T-cell (primary cell): ENCODE measurements around the gene PPIL3. TPM values are rescaled to one million over a fixed set of nuclear protein-coding genes. Genes with fewer than 3 reads are reported as not detected.
A peak's percentile ranks its signal among the peaks of the same experiment; 100 is the strongest.

ENCODE experiments used
- ATAC-seq, 4 experiments: fragments of 200-7000 bp in 3 of 4; fragments of 150-1000 bp in 1 of 4; cut with Tn5 transposase; replicated peaks in 1 of 4; 1 replicate in 3 of 4; 2 replicates in 1 of 4; pipeline ENCODE4 v1.10.0; 2021; ENCODE audit warnings: moderate library complexity in 3 of 4, mild to moderate bottlenecking in 2 of 4, moderate number of reproducible peaks in 1 of 4
- CTCF ChIA-PET, 2 donors: fragments of 300-600 bp; sonication (Branson Sonifier 250); formaldehyde crosslinking; loops; one replicate each; lab custom pipeline; 2022; ENCODE audit warnings: antibody characterized with exemption in 2 of 2; lab: Charles Lee
- POLR2A ChIA-PET, 2 donors: fragments of 300-600 bp; sonication (Branson Sonifier 250); formaldehyde crosslinking; loops; one replicate each; lab custom pipeline; 2022; ENCODE audit warnings: antibody characterized with exemption in 2 of 2; lab: Charles Lee
- DNase-seq, 35 experiments: peaks; one replicate each; pipeline versions ENCODE4 v3.0.0 to v3.0.0-alpha.2; 2013 to 2023
- H3K27ac ChIP-seq: one replicate; pipeline ENCODE4 v1.5.1; 2013; ENCODE audit warnings: low read length
- H3K27me3 ChIP-seq, 2 experiments: replicated peaks in 1 of 2; 1 replicate in 1 of 2; 2 replicates in 1 of 2; pipeline versions ENCODE4 v1.6.1 to v1.7.0; 2013; ENCODE audit warnings: low read length in 1 of 2, mixed read lengths in 1 of 2; ENCODE audit not compliant: control insufficient read depth in 2 of 2, insufficient read depth in 2 of 2; ENCODE audit errors: extremely low read depth in 1 of 2
- H3K36me3 ChIP-seq, 2 donors: 1 replicate in 1 of 2; 2 replicates in 1 of 2; pipeline versions ENCODE4 v1.6.1 to v1.7.0; 2013; ENCODE audit warnings: low read length in 1 of 2; ENCODE audit not compliant: control insufficient read depth in 2 of 2, insufficient read depth in 1 of 2; ENCODE audit errors: extremely low read depth in 1 of 2
- H3K4me1 ChIP-seq, 2 experiments: 1 replicate in 1 of 2; 2 replicates in 1 of 2; pipeline versions ENCODE4 v1.6.1 to v1.7.0; 2013; ENCODE audit warnings: low read length in 2 of 2, mixed read lengths in 1 of 2; ENCODE audit not compliant: insufficient read depth in 2 of 2, control insufficient read depth in 1 of 2; ENCODE audit errors: extremely low read depth in 1 of 2
- H3K4me3 ChIP-seq, 2 donors: 1 replicate in 1 of 2; 2 replicates in 1 of 2; pipeline versions ENCODE4 v1.5.1 to v1.7.0; 2013; ENCODE audit warnings: mild to moderate bottlenecking in 2 of 2, low read length in 1 of 2, moderate library complexity in 1 of 2; ENCODE audit not compliant: control insufficient read depth in 1 of 2; ENCODE audit errors: extremely low read depth in 1 of 2
- H3K9me3 ChIP-seq: 2 replicates; pipeline ENCODE4 v1.7.0; 2013
- H3K27ac Mint-ChIP-seq, 2 donors: one replicate each; pipeline ENCODE4 v1.8.0; 2020 to 2021; ENCODE audit warnings: mild to moderate bottlenecking in 2 of 2, mixed read lengths in 2 of 2
- H3K27me3 Mint-ChIP-seq, 2 donors: one replicate each; pipeline ENCODE4 v1.8.0; 2021 to 2022; ENCODE audit warnings: mixed read lengths in 2 of 2
- H3K36me3 Mint-ChIP-seq: one replicate; pipeline ENCODE4 v1.8.0; 2021; ENCODE audit warnings: mixed read lengths
- H3K4me1 Mint-ChIP-seq, 3 donors: one replicate each; pipeline ENCODE4 v1.8.0; 2020 to 2022; ENCODE audit warnings: mixed read lengths in 3 of 3, mild to moderate bottlenecking in 1 of 3
- H3K4me3 Mint-ChIP-seq, 3 donors: one replicate each; pipeline ENCODE4 v1.8.0; 2020 to 2022; ENCODE audit warnings: mild to moderate bottlenecking in 3 of 3, mixed read lengths in 3 of 3, moderate library complexity in 3 of 3
- H3K9me3 Mint-ChIP-seq, 3 donors: one replicate each; pipeline ENCODE4 v1.8.0; 2020 to 2022; ENCODE audit warnings: mixed read lengths in 3 of 3
- WGBS: methylation state at CpG from one replicate; pipeline ENCODE4 v1.1.5; 2013; ENCODE audit warnings: missing lambda C conversion rate; ENCODE audit not compliant: insufficient coverage; 5-methylcytosine and 5-hydroxymethylcytosine counted together
- total RNA-seq, 35 experiments: library from RNA in 6 of 35; stranded (reverse) in 6 of 35; fragments of 120-200 nt in 1 of 35; gene quantifications; one replicate each; pipeline versions ENCODE4 v1.2.1 to v1.2.4 and lab custom pipeline; 2013 to 2026

The PPIL3 gene
- total RNA-seq, 5 donors from 2014 or later (not counting 1 experiment from before 2014, with no cell fraction given) = 28.0 to 44.2 (median 30.6) TPM

GRCh38 chr2:200878289-200878880 lies 10.5 kb downstream of the PPIL3 start:
- WGBS = no CpG with 5 or more reads among the region's 2 CpGs

DNA sequence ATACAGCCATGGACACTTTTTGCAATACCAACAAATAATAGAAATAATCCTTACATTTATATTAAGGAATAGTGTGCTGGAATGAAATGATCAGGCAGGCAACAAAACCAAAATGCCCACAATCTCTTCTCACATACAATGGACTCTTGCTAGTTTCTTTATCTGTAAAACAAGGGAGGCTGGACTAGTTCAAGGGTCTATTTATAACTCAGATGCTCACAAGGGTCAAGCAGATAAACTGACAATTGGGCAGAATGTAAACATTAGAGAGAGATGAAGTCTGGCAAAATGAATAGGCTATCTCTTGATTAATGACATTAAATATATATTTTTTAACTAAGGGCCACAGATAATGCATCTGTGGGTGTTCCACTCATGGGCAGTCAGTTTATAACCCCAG lies 11.4 kb downstream of the PPIL3 start:
- DNase-seq (no peak), ATAC-seq (no peak)
- Histone ChIP-seq H3K9me3 (no peaks in the 10 kb centered on the region), H3K27me3 (no peaks in the 10 kb centered on the region), H3K4me3 (no peak overlapping the region), H3K4me1 (no peaks in the 10 kb centered on the region), H3K36me3 (peaks cover 0 to 75% of the 10 kb centered on the region in 2 donors), H3K27ac (no peak overlapping the region)
- no peak overlapping the region for H3K27ac Mint-ChIP-seq
- no peak overlapping the region for H3K4me3 Mint-ChIP-seq
- H3K36me3 Mint-ChIP-seq = peaks cover 46% of the 10 kb centered on the region
- ChIA-PET CTCF (interaction anchor here in 1 of 2 donors (0.7 kb wide), 2 partner anchors 294 to 977 kb away, joined by 4 read pairs; no protein-coding TSS in a partner anchor), POLR2A (interaction anchor here in 1 of 2 donors (0.7 kb wide), 1 partner anchor 26 kb away, joined by 5 read pairs; no protein-coding TSS in a partner anchor)
- no peaks in the 10 kb centered on the region for H3K9me3 Mint-ChIP-seq
- H3K27me3 Mint-ChIP-seq = no peaks in the 10 kb centered on the region
- H3K4me1 Mint-ChIP-seq = peaks cover 0 to 8% (median 3%) of the 10 kb centered on the region in 3 donors

More at GRCh38 chr2:200878289-200878880, 10.5 kb downstream of the PPIL3 start:
- Mint-ChIP-seq H3K27ac (no peak overlapping the region), H3K4me1 (peaks cover 0 to 8% (median 5%) of the 10 kb centered on the region in 3 donors), H3K27me3 (no peaks in the 10 kb centered on the region), H3K36me3 (peaks cover 48% of the 10 kb centered on the region), H3K9me3 (no peaks in the 10 kb centered on the region), H3K4me3 (no peak overlapping the region)
- Histone ChIP-seq H3K9me3 (no peaks in the 10 kb centered on the region), H3K27me3 (no peaks in the 10 kb centered on the region), H3K36me3 (peaks cover 0 to 79% of the 10 kb centered on the region in 2 donors), H3K4me3 (no peak overlapping the region), H3K27ac (no peak overlapping the region), H3K4me1 (no peaks in the 10 kb centered on the region)
- ChIA-PET POLR2A (interaction anchor here in 1 of 2 donors (0.7 kb wide), 1 partner anchor 27 kb away, joined by 5 read pairs; no protein-coding TSS in a partner anchor), CTCF (interaction anchor here (0.6 to 0.7 kb wide), 4 partner anchors 293 to 978 kb away, joined by 3 to 4 read pairs (median 4); no protein-coding TSS in a partner anchor)
- no peak for DNase-seq
- ATAC-seq = no peak

GRCh38 chr2:200873560-200873959 lies 15.3 kb downstream of the PPIL3 start:
- Mint-ChIP-seq H3K4me3 (no peak overlapping the region), H3K36me3 (peaks cover 45% of the 10 kb centered on the region), H3K9me3 (no peaks in the 10 kb centered on the region), H3K27me3 (no peaks in the 10 kb centered on the region), H3K27ac (no peak overlapping the region), H3K4me1 (peaks cover 0 to 8% (median 7%) of the 10 kb centered on the region in 3 donors)
- DNase-seq (no peak), ATAC-seq (no peak)
- ChIA-PET CTCF (no interaction called here), POLR2A (no interaction called here)
- 95% methylated on average over 4 of the region's 6 CpGs for whole genome bisulfite sequencing
- Histone ChIP-seq H3K9me3 (no peaks in the 10 kb centered on the region), H3K4me1 (peaks cover 0 to 8% of the 10 kb centered on the region in 2 experiments), H3K27ac (no peak overlapping the region), H3K36me3 (peaks cover 0 to 46% of the 10 kb centered on the region in 2 donors), H3K27me3 (no peaks in the 10 kb centered on the region), H3K4me3 (no peak overlapping the region)

GRCh38 chr2:200871151-200871550 lies 17.7 kb downstream of the PPIL3 start:
- H3K9me3 ChIP-seq = no peaks in the 10 kb centered on the region
- Mint-ChIP-seq H3K36me3 (peaks cover 39% of the 10 kb centered on the region), H3K4me1 (peaks cover 0 to 11% (median 9%) of the 10 kb centered on the region in 3 donors), H3K4me3 (no peak overlapping the region), H3K27me3 (no peaks in the 10 kb centered on the region), H3K27ac (no peak overlapping the region), H3K9me3 (no peaks in the 10 kb centered on the region)
- DNase-seq = no peak
- ATAC-seq = no peak
- ChIA-PET POLR2A (interaction anchor here in 1 of 2 donors (0.7 kb wide), 2 partner anchors 95 to 233 kb away, joined by 3 read pairs; no protein-coding TSS in a partner anchor), CTCF (no interaction called here)
- no peak overlapping the region for H3K4me3 ChIP-seq
- peaks cover 0 to 10% of the 10 kb centered on the region in 2 experiments for H3K4me1 ChIP-seq
- H3K27ac ChIP-seq = no peak overlapping the region
- no CpG with 5 or more reads among the region's 3 CpGs for WGBS
- peaks cover 0 to 34% of the 10 kb centered on the region in 2 donors for H3K36me3 ChIP-seq
- no peaks in the 10 kb centered on the region for H3K27me3 ChIP-seq

GRCh38 chr2:200869014-200869413 lies 19.9 kb downstream of the PPIL3 start:
- POLR2A ChIA-PET = interaction anchor here (0.6 to 1.2 kb wide), 6 partner anchors 21 to 344 kb away, joined by 3 to 9 read pairs (median 6); no protein-coding TSS in a partner anchor
- peaks cover 2 to 21% of the 10 kb centered on the region in 2 experiments for H3K4me1 ChIP-seq
- H3K4me1 Mint-ChIP-seq = peaks cover 8 to 18% (median 17%) of the 10 kb centered on the region in 3 donors
- no peak overlapping the region for H3K4me3 ChIP-seq
- H3K27me3 Mint-ChIP-seq = no peaks in the 10 kb centered on the region
- no peaks in the 10 kb centered on the region for H3K9me3 ChIP-seq
- peaks cover 26% of the 10 kb centered on the region for H3K36me3 Mint-ChIP-seq
- no peak for DNase-seq
- no peak for ATAC-seq
- CTCF ChIA-PET = interaction anchor here (0.5 to 1.7 kb wide), 5 partner anchors 11 to 363 kb away, joined by 3 to 7 read pairs (median 4); no protein-coding TSS in a partner anchor
- no peak overlapping the region for H3K27ac ChIP-seq
- H3K27ac Mint-ChIP-seq = peak overlapping the region in 1 of 2 donors; percentile 19
- H3K27me3 ChIP-seq = no peaks in the 10 kb centered on the region
- 83% methylated on average over 2 of the region's 2 CpGs for WGBS
- peak overlapping the region in 1 of 3 donors; percentile 22 for H3K4me3 Mint-ChIP-seq
- H3K9me3 Mint-ChIP-seq = no peaks in the 10 kb centered on the region
- H3K36me3 ChIP-seq = peaks cover 0 to 16% of the 10 kb centered on the region in 2 donors
